ENCODE data around the gene AP1S3.

Gene AP1S3

DNA sequence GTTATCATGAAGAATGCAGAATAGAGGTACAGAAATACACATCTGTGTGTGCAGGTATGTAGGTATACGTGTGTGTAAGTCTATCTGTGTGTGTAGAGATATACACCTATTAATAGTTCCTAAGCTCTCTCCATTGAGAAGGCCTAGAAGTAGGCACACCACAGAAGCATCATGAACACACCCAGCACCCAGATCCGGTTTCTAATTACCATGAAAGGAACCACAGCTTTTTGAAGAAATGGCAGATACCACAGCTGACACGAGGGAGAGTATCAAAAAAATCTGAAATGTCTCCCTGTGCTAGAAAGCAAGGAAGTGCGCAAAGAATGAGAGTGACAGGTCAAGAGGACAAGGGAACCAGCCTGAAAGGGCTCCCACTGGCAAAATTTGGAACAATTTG lies 27.7 kb upstream of the AP1S3 start:
- H2AFZ ChIP-seq (ENCODE audit: low read length): no peak overlapping the region
- H3K27ac ChIP-seq (ENCODE audit: low read length): peak overlapping the region; percentile 34; the same call in 1 of the 2 replicates
- TF ChIP-seq EZH2 (optimal IDR thresholded peaks at IDR 0.05; ENCODE audit: low read depth, low read length): no peak
- TF ChIP-seq EZH2phosphoT487 (IDR thresholded peaks at IDR 0.05; ENCODE audit: low read length): no peak
- TF ChIP-seq, protein P1, sequence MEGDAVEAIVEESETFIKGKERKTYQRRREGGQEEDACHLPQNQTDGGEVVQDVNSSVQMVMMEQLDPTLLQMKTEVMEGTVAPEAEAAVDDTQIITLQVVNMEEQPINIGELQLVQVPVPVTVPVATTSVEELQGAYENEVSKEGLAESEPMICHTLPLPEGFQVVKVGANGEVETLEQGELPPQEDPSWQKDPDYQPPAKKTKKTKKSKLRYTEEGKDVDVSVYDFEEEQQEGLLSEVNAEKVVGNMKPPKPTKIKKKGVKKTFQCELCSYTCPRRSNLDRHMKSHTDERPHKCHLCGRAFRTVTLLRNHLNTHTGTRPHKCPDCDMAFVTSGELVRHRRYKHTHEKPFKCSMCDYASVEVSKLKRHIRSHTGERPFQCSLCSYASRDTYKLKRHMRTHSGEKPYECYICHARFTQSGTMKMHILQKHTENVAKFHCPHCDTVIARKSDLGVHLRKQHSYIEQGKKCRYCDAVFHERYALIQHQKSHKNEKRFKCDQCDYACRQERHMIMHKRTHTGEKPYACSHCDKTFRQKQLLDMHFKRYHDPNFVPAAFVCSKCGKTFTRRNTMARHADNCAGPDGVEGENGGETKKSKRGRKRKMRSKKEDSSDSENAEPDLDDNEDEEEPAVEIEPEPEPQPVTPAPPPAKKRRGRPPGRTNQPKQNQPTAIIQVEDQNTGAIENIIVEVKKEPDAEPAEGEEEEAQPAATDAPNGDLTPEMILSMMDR (IDR thresholded peaks at IDR 0.05; ENCODE audit: low read length): no peak

DNA sequence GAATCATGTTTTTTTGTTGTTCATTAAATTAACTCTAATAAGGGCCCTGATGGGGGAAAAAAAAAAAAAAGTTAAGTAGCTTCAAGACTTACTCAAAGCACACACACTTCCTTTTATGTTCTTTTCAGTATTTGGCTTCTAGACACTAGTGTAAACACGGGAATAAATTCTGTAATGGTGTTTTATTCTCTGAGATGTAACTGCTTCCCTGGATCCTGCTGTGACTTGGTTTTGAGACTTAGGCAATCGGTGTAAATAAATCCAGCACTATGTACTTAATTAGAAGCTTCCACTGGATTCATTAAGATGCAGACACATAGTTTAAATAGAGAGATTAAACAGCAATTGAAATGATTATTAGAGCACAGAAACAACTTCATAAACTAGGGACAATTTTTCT lies 26.1 kb upstream of the AP1S3 start:
- no peak overlapping the region for H3K9ac ChIP-seq (ENCODE audit: low read length)
- H3K27me3 ChIP-seq (replicated peaks; ENCODE audit: insufficient read depth, low read length): no peaks in the 10 kb centered on the region
- peaks cover 14% of the 10 kb centered on the region; the same call in 1 of the 2 replicates for H3F3A ChIP-seq (ENCODE audit: insufficient read depth, low read length)
- H3K4me2 ChIP-seq (ENCODE audit: low read depth, low read length): no peak overlapping the region
- no peaks in the 10 kb centered on the region for H3K36me3 ChIP-seq (replicated peaks; ENCODE audit: insufficient read depth, low read length)
- no peak for DNase-seq
- no peaks in the 10 kb centered on the region for H3K9me3 ChIP-seq (replicated peaks; ENCODE audit: insufficient read depth, low read length)
- peaks cover 26% of the 10 kb centered on the region for H3K4me1 ChIP-seq (ENCODE audit: low read length)
- H3K4me3 ChIP-seq (ENCODE audit: low read length): no peak overlapping the region
- no peak overlapping the region for H2AFZ ChIP-seq (ENCODE audit: low read length)
- no peaks in the 10 kb centered on the region for H4K20me1 ChIP-seq (ENCODE audit: insufficient read depth, low read length)
- TF ChIP-seq EZH2phosphoT487 (IDR thresholded peaks at IDR 0.05; ENCODE audit: low read length): no peak
- no peak for TF ChIP-seq EZH2 (optimal IDR thresholded peaks at IDR 0.05; ENCODE audit: low read depth, low read length)
- no peaks in the 10 kb centered on the region for H3K9me2 ChIP-seq (replicated peaks; ENCODE audit: insufficient read depth, low read length)
- no peaks in the 10 kb centered on the region for H3K79me2 ChIP-seq (ENCODE audit: low read length)
- no peak overlapping the region for H3K27ac ChIP-seq (ENCODE audit: low read length)

More for the DNA sequence above, 27.7 kb upstream of the AP1S3 start:
- Histone ChIP-seq H3K79me2 (ENCODE audit: low read length) (no peaks in the 10 kb centered on the region), H4K20me1 (ENCODE audit: insufficient read depth, low read length) (no peaks in the 10 kb centered on the region), H3F3A (ENCODE audit: insufficient read depth, low read length) (peaks cover 14% of the 10 kb centered on the region; the same call in 1 of the 2 replicates), H3K9ac (ENCODE audit: low read length) (no peak overlapping the region), H3K4me2 (ENCODE audit: low read depth, low read length) (no peak overlapping the region), H3K9me3 (replicated peaks; ENCODE audit: insufficient read depth, low read length) (no peaks in the 10 kb centered on the region), H3K36me3 (replicated peaks; ENCODE audit: insufficient read depth, low read length) (no peaks in the 10 kb centered on the region), H3K9me2 (replicated peaks; ENCODE audit: insufficient read depth, low read length) (no peaks in the 10 kb centered on the region), H3K4me3 (ENCODE audit: low read length) (no peak overlapping the region), H3K4me1 (ENCODE audit: low read length) (peaks cover 26% of the 10 kb centered on the region), H3K27me3 (replicated peaks; ENCODE audit: insufficient read depth, low read length) (no peaks in the 10 kb centered on the region)
- DNase-seq: peak; percentile 59

DNA sequence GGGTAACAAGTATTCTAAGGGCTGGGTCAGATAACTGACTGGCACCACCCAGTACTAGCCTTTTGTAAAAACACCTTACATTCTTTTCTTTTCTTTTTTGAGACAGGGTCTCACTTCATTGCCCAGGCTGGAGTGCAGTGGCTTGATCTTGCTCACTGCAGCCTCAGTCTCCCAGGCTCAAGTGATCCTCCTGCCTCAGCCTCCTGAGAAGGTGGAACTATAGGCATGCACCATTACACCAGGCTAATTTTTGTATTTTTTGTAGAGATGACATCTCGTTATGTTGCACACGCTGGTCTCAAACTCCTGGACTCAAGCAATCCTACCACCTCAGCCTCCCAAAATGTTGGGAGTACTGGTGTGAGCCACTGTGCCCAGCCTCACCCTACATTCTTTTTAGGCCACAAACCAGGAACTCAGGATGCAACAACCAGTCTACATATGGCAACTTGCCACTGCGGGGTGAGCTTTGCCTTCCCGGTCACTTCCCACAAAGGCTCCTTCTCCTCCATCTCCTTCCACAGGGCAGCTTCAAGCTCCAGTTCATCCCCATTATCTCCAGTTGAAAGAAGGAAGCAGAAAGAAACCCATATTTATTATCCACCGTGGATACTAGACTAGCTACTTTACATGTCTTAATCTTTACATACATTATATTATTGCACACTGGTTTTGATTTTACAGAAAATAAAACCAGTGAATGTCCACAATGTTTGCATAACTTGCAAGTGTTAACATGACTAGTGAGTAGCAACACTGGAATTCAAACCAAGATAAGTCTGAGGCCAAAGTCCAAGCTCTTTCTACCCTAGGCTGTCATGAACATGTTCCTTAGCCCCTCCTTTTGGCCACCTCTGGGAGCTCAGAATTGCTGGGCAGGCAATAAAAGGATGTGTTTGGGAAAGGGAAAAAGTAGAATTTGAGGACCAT lies 23.7 kb upstream of the AP1S3 start:
- Histone ChIP-seq H3K36me3 (replicated peaks; ENCODE audit: insufficient read depth, low read length) (no peaks in the 10 kb centered on the region), H3F3A (ENCODE audit: insufficient read depth, low read length) (no peaks in the 10 kb centered on the region), H2AFZ (ENCODE audit: low read length) (no peak overlapping the region), H3K9me2 (replicated peaks; ENCODE audit: insufficient read depth, low read length) (no peaks in the 10 kb centered on the region), H3K27me3 (replicated peaks; ENCODE audit: insufficient read depth, low read length) (no peaks in the 10 kb centered on the region), H3K79me2 (ENCODE audit: low read length) (no peaks in the 10 kb centered on the region), H3K9ac (ENCODE audit: low read length) (no peak overlapping the region), H3K27ac (ENCODE audit: low read length) (no peak overlapping the region), H4K20me1 (ENCODE audit: insufficient read depth, low read length) (no peaks in the 10 kb centered on the region), H3K4me1 (ENCODE audit: low read length) (peaks cover 9% of the 10 kb centered on the region), H3K4me2 (ENCODE audit: low read depth, low read length) (no peak overlapping the region), H3K4me3 (ENCODE audit: low read length) (no peak overlapping the region), H3K9me3 (replicated peaks; ENCODE audit: insufficient read depth, low read length) (no peaks in the 10 kb centered on the region)
- TF ChIP-seq, protein P1 (IDR thresholded peaks at IDR 0.05; ENCODE audit: low read length): no peak
- TF ChIP-seq EZH2phosphoT487 (IDR thresholded peaks at IDR 0.05; ENCODE audit: low read length) (no peak), EZH2 (optimal IDR thresholded peaks at IDR 0.05; ENCODE audit: low read depth, low read length) (no peak)
- no peak for DNase-seq

DNA sequence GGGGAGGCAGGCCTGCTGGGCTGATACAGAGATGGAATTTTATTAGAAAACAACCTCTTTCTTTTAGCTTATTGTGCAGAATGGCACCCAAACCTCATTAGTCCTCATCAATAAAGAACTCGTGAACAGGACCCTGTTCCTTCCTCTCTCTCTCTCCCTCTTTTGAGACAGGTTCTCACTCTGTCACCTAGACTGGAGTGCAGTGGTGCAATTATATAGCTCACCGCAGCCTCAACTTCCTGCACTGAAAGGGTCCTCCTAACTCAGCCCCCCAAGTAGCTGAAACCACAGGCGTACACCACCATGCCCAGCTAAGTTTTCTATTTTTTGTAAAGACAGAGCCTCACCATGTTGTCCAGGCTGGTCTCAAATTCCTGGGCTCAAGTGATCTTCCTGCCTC lies 21.7 kb upstream of the AP1S3 start:
- Histone ChIP-seq H3F3A (ENCODE audit: insufficient read depth, low read length) (no peaks in the 10 kb centered on the region), H3K4me2 (ENCODE audit: low read depth, low read length) (no peak overlapping the region), H3K27me3 (replicated peaks; ENCODE audit: insufficient read depth, low read length) (no peaks in the 10 kb centered on the region), H3K79me2 (ENCODE audit: low read length) (no peaks in the 10 kb centered on the region), H3K36me3 (replicated peaks; ENCODE audit: insufficient read depth, low read length) (no peaks in the 10 kb centered on the region), H3K9me3 (replicated peaks; ENCODE audit: insufficient read depth, low read length) (no peaks in the 10 kb centered on the region), H3K4me3 (ENCODE audit: low read length) (no peak overlapping the region), H3K9me2 (replicated peaks; ENCODE audit: insufficient read depth, low read length) (no peaks in the 10 kb centered on the region), H3K27ac (ENCODE audit: low read length) (no peak overlapping the region), H3K9ac (ENCODE audit: low read length) (no peak overlapping the region), H2AFZ (ENCODE audit: low read length) (no peak overlapping the region), H3K4me1 (ENCODE audit: low read length) (no peaks in the 10 kb centered on the region), H4K20me1 (ENCODE audit: insufficient read depth, low read length) (no peaks in the 10 kb centered on the region)
- TF ChIP-seq EZH2 (optimal IDR thresholded peaks at IDR 0.05; ENCODE audit: low read depth, low read length): no peak
- DNase-seq: no peak

All from MM.1S (cell line).